ENCODE data around the gene TSPAN31. TPM values are rescaled to one million over a fixed set of nuclear protein-coding genes. Genes with fewer than 3 reads are reported as not detected.

The TSPAN31 gene
- polyA plus RNA-seq, 1 donor (not counting 4 experiments of a cell fraction or from before 2014, with no cell fraction given): 47.7 TPM

DNA sequence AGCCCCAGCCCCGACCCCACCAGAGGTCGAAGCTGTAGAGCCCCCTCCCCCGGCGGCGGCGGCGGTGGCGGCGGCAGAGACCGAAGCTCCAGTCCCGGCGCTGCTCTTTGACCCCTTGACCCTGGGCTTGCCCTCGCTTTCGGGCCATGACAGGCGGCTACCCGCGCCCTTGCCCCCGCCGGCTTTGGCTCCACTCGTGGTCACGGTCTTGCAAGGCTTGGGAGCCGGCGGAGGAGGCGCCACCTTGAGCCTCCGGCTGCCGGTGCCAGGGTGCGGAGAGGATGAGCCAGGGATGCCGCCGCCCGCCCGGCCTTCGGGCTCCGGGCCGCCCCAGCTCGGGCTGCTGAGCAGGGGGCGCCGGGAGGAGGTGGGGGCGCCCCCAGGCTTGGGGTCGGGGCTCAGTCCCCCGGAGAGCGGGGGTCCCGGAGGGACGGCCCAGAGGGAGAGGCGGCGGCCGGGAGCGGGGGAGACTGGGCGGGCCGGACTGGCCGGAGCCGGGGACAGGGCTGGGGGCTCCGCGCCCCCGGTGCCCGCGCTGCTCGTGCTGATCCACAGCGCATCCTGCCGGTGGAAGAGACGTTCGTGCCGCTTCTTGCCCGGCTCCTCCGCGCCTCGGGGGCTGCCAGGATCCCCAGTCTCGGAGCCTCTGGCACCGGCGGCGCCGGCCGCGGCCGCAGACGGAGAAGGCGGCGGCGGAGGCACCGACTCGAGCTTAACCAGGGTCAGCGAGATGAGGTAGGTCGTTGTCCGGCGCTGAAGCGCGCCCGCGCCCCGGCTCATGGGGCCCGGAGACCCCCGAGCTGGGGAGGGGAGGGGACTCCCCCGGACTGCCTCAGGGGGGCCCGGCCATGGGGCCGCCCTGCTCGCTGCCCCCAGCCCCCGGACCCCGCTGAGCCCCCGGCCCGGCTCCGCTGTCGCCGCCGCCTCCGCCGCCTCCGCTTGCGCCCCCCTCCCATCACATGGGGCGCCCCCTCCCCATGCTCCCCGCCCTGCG is 7.1 kb upstream of the TSPAN31 start:
- FAIRE-seq: no peak
- Histone ChIP-seq H3K4me2 (ENCODE audit: control insufficient read depth, extremely low read depth, insufficient read depth, low read depth, low read length) (peak overlapping the region; percentile 40), H3K27me3 (ENCODE audit: control insufficient read depth, extremely low read depth, insufficient read depth, low read length) (peaks cover 60% of the 10 kb centered on the region)

GRCh38 chr12:57738661-57739237 is 6.1 kb upstream of the TSPAN31 start, which contains the start of gene AGAP2:
Gene AGAP2, minus strand, starts transcription at chr12:57738742. Its CDS starts 496 bp downstream, at chr12:57738246.
- H3K79me2 ChIP-seq (ENCODE audit: control insufficient read depth, insufficient read depth, low read length): no peaks in the 10 kb centered on the region
- FAIRE-seq: no peak
- no peak within 1 kb of the TSS for H2AFZ ChIP-seq (ENCODE audit: control insufficient read depth, low read length)
- H4K20me1 ChIP-seq (ENCODE audit: control insufficient read depth, extremely low read depth, insufficient read depth, low read length): no peaks in the 10 kb centered on the region
- H3K9ac ChIP-seq (ENCODE audit: control insufficient read depth, extremely low read depth, insufficient read depth, low read length): no peak within 1 kb of the TSS
- dilution Hi-C loops (cut with MboI; ENCODE audit: extremely low pct_ligation_motif_present, low sequenced_read_pairs): loop anchor here (25.0 kb wide), 1 partner anchor 151 kb away; the partner anchor contains the start of gene PIP4K2C
- H3K27ac ChIP-seq (ENCODE audit: control insufficient read depth, insufficient read depth, low read length): no peak within 1 kb of the TSS
- no peaks in the 10 kb centered on the region for H3K36me3 ChIP-seq (ENCODE audit: control insufficient read depth in 2 of 2, extremely low read depth in 1 of 2, insufficient read depth in 2 of 2, low read length in 2 of 2)
- H3K9me1 ChIP-seq (ENCODE audit: control insufficient read depth, extremely low read depth, insufficient read depth, low read length): no peaks in the 10 kb centered on the region
- peaks cover 19% of the 10 kb centered on the region for H3K4me1 ChIP-seq (ENCODE audit: control insufficient read depth, extremely low read depth, insufficient read depth, low read length)
- H3K9me3 ChIP-seq (ENCODE audit: control insufficient read depth, low read depth, low read length): no peaks in the 10 kb centered on the region
- no peak for DNase-seq (ENCODE audit: low read depth, low spot score)
- peak within 1 kb of the TSS in 1 of 3 experiments; percentile 13 for H3K4me3 ChIP-seq (ENCODE audit: control insufficient read depth in 2 of 3, extremely low read depth in 1 of 3, insufficient read depth in 2 of 3, low read depth in 1 of 3, low read length in 3 of 3)
- H3K4me2 ChIP-seq (ENCODE audit: control insufficient read depth, extremely low read depth, insufficient read depth, low read depth, low read length): peak within 1 kb of the TSS; percentile 40
- TF ChIP-seq CTCF (optimal IDR thresholded peaks at IDR 0.05 in 1 of 3, IDR thresholded peaks at IDR 0.05 in 1 of 3, conservative IDR thresholded peaks at IDR 0.05 in 1 of 3; ENCODE audit: extremely low read depth in 1 of 3, insufficient read depth in 2 of 3, low read length in 3 of 3): no peak
- peak; percentile 92 for TF ChIP-seq EZH2 (IDR thresholded peaks at IDR 0.05; ENCODE audit: low read length)
- H3K27me3 ChIP-seq (ENCODE audit: control insufficient read depth, extremely low read depth, insufficient read depth, low read length): peaks cover 59% of the 10 kb centered on the region

More for the DNA sequence above, 7.1 kb upstream of the TSPAN31 start:
- DNase-seq (ENCODE audit: low read depth, low spot score): no peak
- H3K9me3 ChIP-seq (ENCODE audit: control insufficient read depth, low read depth, low read length): no peaks in the 10 kb centered on the region
- dilution Hi-C loops (cut with MboI; ENCODE audit: extremely low pct_ligation_motif_present, low sequenced_read_pairs): loop anchor here (25.0 kb wide), 1 partner anchor 150 kb away; the partner anchor contains the start of gene PIP4K2C
- no peaks in the 10 kb centered on the region for H3K9me1 ChIP-seq (ENCODE audit: control insufficient read depth, extremely low read depth, insufficient read depth, low read length)
- H3K4me3 ChIP-seq (ENCODE audit: control insufficient read depth in 2 of 3, extremely low read depth in 1 of 3, insufficient read depth in 2 of 3, low read depth in 1 of 3, low read length in 3 of 3): peak overlapping the region in 1 of 3 experiments; percentile 13
- H3K4me1 ChIP-seq (ENCODE audit: control insufficient read depth, extremely low read depth, insufficient read depth, low read length): peaks cover 19% of the 10 kb centered on the region
- H2AFZ ChIP-seq (ENCODE audit: control insufficient read depth, low read length): no peak overlapping the region
- H3K27ac ChIP-seq (ENCODE audit: control insufficient read depth, insufficient read depth, low read length): no peak overlapping the region
- H3K9ac ChIP-seq (ENCODE audit: control insufficient read depth, extremely low read depth, insufficient read depth, low read length): no peak overlapping the region
- H4K20me1 ChIP-seq (ENCODE audit: control insufficient read depth, extremely low read depth, insufficient read depth, low read length): no peaks in the 10 kb centered on the region
- H3K36me3 ChIP-seq (ENCODE audit: control insufficient read depth in 2 of 2, extremely low read depth in 1 of 2, insufficient read depth in 2 of 2, low read length in 2 of 2): no peaks in the 10 kb centered on the region
- no peaks in the 10 kb centered on the region for H3K79me2 ChIP-seq (ENCODE audit: control insufficient read depth, insufficient read depth, low read length)
- peak in 2 of 3 experiments; percentile 39 to 59 for TF ChIP-seq CTCF (optimal IDR thresholded peaks at IDR 0.05 in 1 of 3, IDR thresholded peaks at IDR 0.05 in 1 of 3, conservative IDR thresholded peaks at IDR 0.05 in 1 of 3; ENCODE audit: extremely low read depth in 1 of 3, insufficient read depth in 2 of 3, low read length in 3 of 3)
- TF ChIP-seq EZH2 (IDR thresholded peaks at IDR 0.05; ENCODE audit: low read length): peak; percentile 85

Data from keratinocyte (primary cell).